ENCODE results near the gene IQCK.

Gene IQCK

GRCh38 chr16:19835968-19836421, 117.9 kb downstream of the IQCK start:
- H3K18ac ChIP-seq (ENCODE audit: low read depth in 1 of 2, low read length in 2 of 2) = no peak overlapping the region
- no peak overlapping the region for H3K23ac ChIP-seq (ENCODE audit: low read length in 2 of 2)
- H4K8ac ChIP-seq (ENCODE audit: low read length) = no peak overlapping the region
- no peaks in the 10 kb centered on the region for H3K79me1 ChIP-seq (replicated peaks; ENCODE audit: low read length, poor library complexity, severe bottlenecking)
- H3K4me1 ChIP-seq (ENCODE audit: control insufficient read depth, insufficient read depth, low read depth, low read length) = no peaks in the 10 kb centered on the region
- H2BK12ac ChIP-seq (ENCODE audit: low read length in 2 of 2) = no peak overlapping the region
- peak; percentile 51 for DNase-seq
- H2AK5ac ChIP-seq (ENCODE audit: low read length, severe bottlenecking) = no peak overlapping the region
- no peak overlapping the region for H3K4me3 ChIP-seq (ENCODE audit: insufficient read depth in 1 of 2, low read depth in 1 of 2, low read length in 2 of 2)
- H2BK5ac ChIP-seq (ENCODE audit: low read depth, low read length, poor library complexity, severe bottlenecking) = no peak overlapping the region
- H4K91ac ChIP-seq (ENCODE audit: low read length) = no peak overlapping the region
- H3K9me3 ChIP-seq (ENCODE audit: control insufficient read depth, low read length) = no peaks in the 10 kb centered on the region
- H3K27ac ChIP-seq (ENCODE audit: low read length, poor library complexity, severe bottlenecking) = no peak overlapping the region
- H2BK120ac ChIP-seq (ENCODE audit: low read depth, low read length) = no peak overlapping the region
- no peak overlapping the region for H3K4me2 ChIP-seq (ENCODE audit: low read length, poor library complexity, severe bottlenecking)
- no peak overlapping the region for H3K4ac ChIP-seq (ENCODE audit: low read depth in 1 of 2, low read length in 2 of 2)
- H3K36me3 ChIP-seq (ENCODE audit: control insufficient read depth in 1 of 2, insufficient read depth in 2 of 2, low read depth in 1 of 2, low read length in 2 of 2) = peaks cover 0 to 3% of the 10 kb centered on the region in 2 experiments
- H3K9ac ChIP-seq (ENCODE audit: low read length) = no peak overlapping the region
- no peak overlapping the region for H2BK15ac ChIP-seq (ENCODE audit: low read depth, poor library complexity, severe bottlenecking)
- no peaks in the 10 kb centered on the region for H3K27me3 ChIP-seq (ENCODE audit: control insufficient read depth in 1 of 2, insufficient read depth in 1 of 2, low read length in 2 of 2)
- H3K14ac ChIP-seq (ENCODE audit: low read length in 2 of 2) = no peak overlapping the region
- H2AFZ ChIP-seq (ENCODE audit: low read depth, low read length) = no peak overlapping the region

GRCh38 chr16:19837331-19837980, 119.4 kb downstream of the IQCK start:
- Histone ChIP-seq H3K18ac (ENCODE audit: low read depth in 1 of 2, low read length in 2 of 2) (no peak overlapping the region), H3K4me2 (ENCODE audit: low read length, poor library complexity, severe bottlenecking) (no peak overlapping the region), H2AFZ (ENCODE audit: low read depth, low read length) (no peak overlapping the region), H3K23ac (ENCODE audit: low read length in 2 of 2) (no peak overlapping the region), H2AK5ac (ENCODE audit: low read length, severe bottlenecking) (no peak overlapping the region), H3K4ac (ENCODE audit: low read depth in 1 of 2, low read length in 2 of 2) (no peak overlapping the region), H3K36me3 (ENCODE audit: control insufficient read depth in 1 of 2, insufficient read depth in 2 of 2, low read depth in 1 of 2, low read length in 2 of 2) (peaks cover 0 to 3% of the 10 kb centered on the region in 2 experiments), H2BK120ac (ENCODE audit: low read depth, low read length) (no peak overlapping the region), H3K9me3 (ENCODE audit: control insufficient read depth, low read length) (no peaks in the 10 kb centered on the region), H4K8ac (ENCODE audit: low read length) (no peak overlapping the region), H3K4me1 (ENCODE audit: control insufficient read depth, insufficient read depth, low read depth, low read length) (no peaks in the 10 kb centered on the region), H4K91ac (ENCODE audit: low read length) (no peak overlapping the region), H3K79me1 (replicated peaks; ENCODE audit: low read length, poor library complexity, severe bottlenecking) (no peaks in the 10 kb centered on the region), H3K27me3 (ENCODE audit: control insufficient read depth in 1 of 2, insufficient read depth in 1 of 2, low read length in 2 of 2) (no peaks in the 10 kb centered on the region), H2BK15ac (ENCODE audit: low read depth, poor library complexity, severe bottlenecking) (no peak overlapping the region), H3K9ac (ENCODE audit: low read length) (peak overlapping the region; percentile 15), H2BK5ac (ENCODE audit: low read depth, low read length, poor library complexity, severe bottlenecking) (no peak overlapping the region), H2BK12ac (ENCODE audit: low read length in 2 of 2) (no peak overlapping the region), H3K14ac (ENCODE audit: low read length in 2 of 2) (no peak overlapping the region), H3K27ac (ENCODE audit: low read length, poor library complexity, severe bottlenecking) (no peak overlapping the region), H3K4me3 (ENCODE audit: insufficient read depth in 1 of 2, low read depth in 1 of 2, low read length in 2 of 2) (no peak overlapping the region)
- whole genome bisulfite sequencing = 88% methylated on average over 5 of the region's 6 CpGs
- DNase-seq = no peak

GRCh38 chr16:19837984-19838707, 120.1 kb downstream of the IQCK start:
- H3K23ac ChIP-seq (ENCODE audit: low read length in 2 of 2) = no peak overlapping the region
- H3K27me3 ChIP-seq (ENCODE audit: control insufficient read depth in 1 of 2, insufficient read depth in 1 of 2, low read length in 2 of 2) = no peaks in the 10 kb centered on the region
- H3K9ac ChIP-seq (ENCODE audit: low read length) = peak overlapping the region; percentile 15
- no peak overlapping the region for H3K4me3 ChIP-seq (ENCODE audit: insufficient read depth in 1 of 2, low read depth in 1 of 2, low read length in 2 of 2)
- no peak overlapping the region for H3K18ac ChIP-seq (ENCODE audit: low read depth in 1 of 2, low read length in 2 of 2)
- H3K4me2 ChIP-seq (ENCODE audit: low read length, poor library complexity, severe bottlenecking) = no peak overlapping the region
- H4K8ac ChIP-seq (ENCODE audit: low read length) = no peak overlapping the region
- no peak overlapping the region for H2BK15ac ChIP-seq (ENCODE audit: low read depth, poor library complexity, severe bottlenecking)
- no peaks in the 10 kb centered on the region for H3K4me1 ChIP-seq (ENCODE audit: control insufficient read depth, insufficient read depth, low read depth, low read length)
- H2BK120ac ChIP-seq (ENCODE audit: low read depth, low read length) = no peak overlapping the region
- no peak overlapping the region for H2AK5ac ChIP-seq (ENCODE audit: low read length, severe bottlenecking)
- peaks cover 0 to 3% of the 10 kb centered on the region in 2 experiments for H3K36me3 ChIP-seq (ENCODE audit: control insufficient read depth in 1 of 2, insufficient read depth in 2 of 2, low read depth in 1 of 2, low read length in 2 of 2)
- H3K27ac ChIP-seq (ENCODE audit: low read length, poor library complexity, severe bottlenecking) = no peak overlapping the region
- H2BK12ac ChIP-seq (ENCODE audit: low read length in 2 of 2) = peak overlapping the region in 1 of 2 experiments; percentile 23
- H3K14ac ChIP-seq (ENCODE audit: low read length in 2 of 2) = peak overlapping the region in 1 of 2 experiments; percentile 26
- H4K91ac ChIP-seq (ENCODE audit: low read length) = no peak overlapping the region
- no peaks in the 10 kb centered on the region for H3K79me1 ChIP-seq (replicated peaks; ENCODE audit: low read length, poor library complexity, severe bottlenecking)
- H2AFZ ChIP-seq (ENCODE audit: low read depth, low read length) = no peak overlapping the region
- DNase-seq = no peak
- H3K9me3 ChIP-seq (ENCODE audit: control insufficient read depth, low read length) = no peaks in the 10 kb centered on the region
- H3K4ac ChIP-seq (ENCODE audit: low read depth in 1 of 2, low read length in 2 of 2) = no peak overlapping the region
- H2BK5ac ChIP-seq (ENCODE audit: low read depth, low read length, poor library complexity, severe bottlenecking) = no peak overlapping the region
- 81% methylated on average over 13 of the region's 13 CpGs for WGBS

GRCh38 chr16:19840524-19841110, 122.5 kb downstream of the IQCK start:
- Histone ChIP-seq H2BK15ac (ENCODE audit: low read depth, poor library complexity, severe bottlenecking) (no peak overlapping the region), H2BK5ac (ENCODE audit: low read depth, low read length, poor library complexity, severe bottlenecking) (no peak overlapping the region), H3K23ac (ENCODE audit: low read length in 2 of 2) (no peak overlapping the region), H2AFZ (ENCODE audit: low read depth, low read length) (no peak overlapping the region), H3K4ac (ENCODE audit: low read depth in 1 of 2, low read length in 2 of 2) (no peak overlapping the region), H3K4me1 (ENCODE audit: control insufficient read depth, insufficient read depth, low read depth, low read length) (peaks cover 2% of the 10 kb centered on the region), H3K27me3 (ENCODE audit: control insufficient read depth in 1 of 2, insufficient read depth in 1 of 2, low read length in 2 of 2) (no peaks in the 10 kb centered on the region), H3K27ac (ENCODE audit: low read length, poor library complexity, severe bottlenecking) (no peak overlapping the region), H4K8ac (ENCODE audit: low read length) (no peak overlapping the region), H3K9me3 (ENCODE audit: control insufficient read depth, low read length) (no peaks in the 10 kb centered on the region), H3K9ac (ENCODE audit: low read length) (no peak overlapping the region), H3K18ac (ENCODE audit: low read depth in 1 of 2, low read length in 2 of 2) (no peak overlapping the region), H4K91ac (ENCODE audit: low read length) (no peak overlapping the region), H3K14ac (ENCODE audit: low read length in 2 of 2) (no peak overlapping the region), H2BK12ac (ENCODE audit: low read length in 2 of 2) (no peak overlapping the region), H2BK120ac (ENCODE audit: low read depth, low read length) (no peak overlapping the region), H2AK5ac (ENCODE audit: low read length, severe bottlenecking) (no peak overlapping the region), H3K4me2 (ENCODE audit: low read length, poor library complexity, severe bottlenecking) (no peak overlapping the region), H3K4me3 (ENCODE audit: insufficient read depth in 1 of 2, low read depth in 1 of 2, low read length in 2 of 2) (no peak overlapping the region), H3K79me1 (replicated peaks; ENCODE audit: low read length, poor library complexity, severe bottlenecking) (no peaks in the 10 kb centered on the region), H3K36me3 (ENCODE audit: control insufficient read depth in 1 of 2, insufficient read depth in 2 of 2, low read depth in 1 of 2, low read length in 2 of 2) (no peaks in the 10 kb centered on the region)
- DNase-seq = no peak
- WGBS = 49% methylated on average over 3 of the region's 3 CpGs

Measured in mesenchymal stem cell (in vitro differentiated cells and primary cell).